AG04450 (cell line): ENCODE measurements around the gene PLAC9. TPM values are rescaled to one million over a fixed set of nuclear protein-coding genes. Genes with fewer than 3 reads are reported as not detected.

Experiments used
- CTCF ChIA-PET: fragments of 300-600, 350-600 bp; formaldehyde crosslinking; extraction: SDS; loops from one replicate; lab custom pipeline; 2022; ENCODE audit warnings: antibody characterized with exemption, inconsistent platforms; lab: Charles Lee
- POLR2A ChIA-PET: fragments of 350-600 bp; formaldehyde crosslinking; extraction: SDS; loops from one replicate; lab custom pipeline; 2021; ENCODE audit warnings: antibody characterized with exemption, inconsistent platforms; lab: Yijun Ruan, JAX
- DNase-seq: peaks from one replicate; pipeline ENCODE4 v3.0.0-alpha.2; 2011; ENCODE audit warnings: low read depth, low spot score
- H3K27ac ChIP-seq: one replicate; pipeline ENCODE4 v1.5.1; 2012; ENCODE audit warnings: low read depth, low read length, control low read depth
- H3K27me3 ChIP-seq: one replicate; pipeline ENCODE4 v1.6.0; 2012; ENCODE audit warnings: low read length; ENCODE audit not compliant: control insufficient read depth, insufficient read depth
- H3K4me3 ChIP-seq: 2 replicates; pipeline ENCODE4 v1.5.1; 2011; ENCODE audit warnings: mild to moderate bottlenecking, low read depth, low read length, control low read depth
- H3K9me3 ChIP-seq: 2 replicates; pipeline ENCODE4 v1.5.1; 2012; ENCODE audit warnings: low read length; ENCODE audit not compliant: control insufficient read depth, insufficient read depth
- polyA plus RNA-seq: library from polyadenylated mRNA; depleted of rRNA; stranded (reverse); fragments of >200 nt; gene quantifications from 2 replicates; pipeline ENCODE4 v1.2.3, GENCODE V29; 2011
- TF ChIP-seq, protein P1 (sequence below): IDR thresholded peaks from 2 replicates; pipeline ENCODE4 v1.5.1; 2011; ENCODE audit warnings: low read depth, low read length, control low read depth, inconsistent platforms

Gene PLAC9
- polyA plus RNA-seq, 1 experiment = 11.5 TPM

DNA sequence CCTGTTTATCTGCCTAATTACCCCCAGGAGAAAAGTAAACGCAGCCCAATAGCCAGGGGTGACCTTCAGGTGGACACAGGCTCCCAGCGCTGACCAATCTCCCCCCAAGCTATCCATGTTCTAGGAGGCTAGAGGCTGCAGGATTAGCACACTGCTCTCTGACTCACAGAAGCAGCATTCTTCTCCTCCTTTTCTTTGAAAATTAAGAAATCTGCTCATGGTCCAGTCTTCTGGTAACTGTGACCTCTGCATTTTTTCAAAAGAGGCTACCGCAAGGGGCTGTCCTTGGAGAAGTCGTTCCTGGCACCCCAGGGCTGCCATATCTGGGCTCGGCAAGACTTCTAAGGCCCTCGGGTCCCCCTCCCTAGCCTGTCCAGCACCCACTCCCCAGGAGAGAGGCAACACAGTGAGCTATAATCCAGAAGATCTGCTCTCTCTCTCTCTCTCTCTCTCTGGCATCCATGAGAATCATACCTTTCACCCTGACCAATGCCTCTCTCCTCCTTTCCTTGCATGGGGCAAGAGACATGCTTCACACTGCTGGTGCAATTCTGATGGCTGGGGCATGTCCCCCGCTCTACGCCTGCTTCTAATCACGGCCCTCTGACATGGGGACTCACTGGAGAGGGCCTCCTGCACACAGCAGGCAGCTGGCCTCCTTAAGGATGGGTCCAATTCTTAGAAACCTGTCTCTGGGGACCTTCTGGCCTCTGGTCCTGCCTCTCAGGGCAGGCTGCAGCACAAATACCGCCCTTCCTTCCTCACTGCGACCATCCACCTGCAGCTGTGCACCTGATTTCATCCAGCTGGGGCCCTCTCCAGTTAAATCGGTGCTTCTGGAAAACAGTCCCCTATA is 45.5 kb downstream of the PLAC9 start:
- TF ChIP-seq, protein P1, sequence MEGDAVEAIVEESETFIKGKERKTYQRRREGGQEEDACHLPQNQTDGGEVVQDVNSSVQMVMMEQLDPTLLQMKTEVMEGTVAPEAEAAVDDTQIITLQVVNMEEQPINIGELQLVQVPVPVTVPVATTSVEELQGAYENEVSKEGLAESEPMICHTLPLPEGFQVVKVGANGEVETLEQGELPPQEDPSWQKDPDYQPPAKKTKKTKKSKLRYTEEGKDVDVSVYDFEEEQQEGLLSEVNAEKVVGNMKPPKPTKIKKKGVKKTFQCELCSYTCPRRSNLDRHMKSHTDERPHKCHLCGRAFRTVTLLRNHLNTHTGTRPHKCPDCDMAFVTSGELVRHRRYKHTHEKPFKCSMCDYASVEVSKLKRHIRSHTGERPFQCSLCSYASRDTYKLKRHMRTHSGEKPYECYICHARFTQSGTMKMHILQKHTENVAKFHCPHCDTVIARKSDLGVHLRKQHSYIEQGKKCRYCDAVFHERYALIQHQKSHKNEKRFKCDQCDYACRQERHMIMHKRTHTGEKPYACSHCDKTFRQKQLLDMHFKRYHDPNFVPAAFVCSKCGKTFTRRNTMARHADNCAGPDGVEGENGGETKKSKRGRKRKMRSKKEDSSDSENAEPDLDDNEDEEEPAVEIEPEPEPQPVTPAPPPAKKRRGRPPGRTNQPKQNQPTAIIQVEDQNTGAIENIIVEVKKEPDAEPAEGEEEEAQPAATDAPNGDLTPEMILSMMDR = no peak
- peak overlapping the region; percentile 33 for H3K27ac ChIP-seq
- DNase-seq = no peak
- H3K9me3 ChIP-seq = no peaks in the 10 kb centered on the region; the same call in 1 of the 2 replicates
- POLR2A ChIA-PET = no interaction called here
- H3K27me3 ChIP-seq = no peaks in the 10 kb centered on the region
- no peak overlapping the region for H3K4me3 ChIP-seq
- CTCF ChIA-PET = interaction anchor here (0.6 to 1.5 kb wide), 4 partner anchors 26 to 110 kb away, joined by 3 to 4 read pairs (median 3); no protein-coding TSS in a partner anchor

- H3K9me3 ChIP-seq = no peaks in the 10 kb centered on the region; the same call in 1 of the 2 replicates
- no peak for DNase-seq
- no peak overlapping the region for H3K4me3 ChIP-seq
- TF ChIP-seq, protein P1 = no peak
- H3K27me3 ChIP-seq = no peaks in the 10 kb centered on the region
- ChIA-PET POLR2A (no interaction called here), CTCF (interaction anchor here (1.0 kb wide), 1 partner anchor 17 kb away, joined by 3 read pairs; no protein-coding TSS in a partner anchor)
- H3K27ac ChIP-seq = peak overlapping the region; percentile 21
Measured at GRCh38 chr10:80182986-80183385, 50.5 kb downstream of the PLAC9 start.

- POLR2A ChIA-PET = no interaction called here
- CTCF ChIA-PET = interaction anchor here (1.0 kb wide), 1 partner anchor 16 kb away, joined by 3 read pairs; no protein-coding TSS in a partner anchor
- no peak overlapping the region for H3K27ac ChIP-seq
Measured at GRCh38 chr10:80183436-80183835, 50.9 kb downstream of the PLAC9 start.

GRCh38 chr10:80184291-80184690 is 51.8 kb downstream of the PLAC9 start:
- ChIA-PET CTCF (interaction anchor here (0.8 to 1.5 kb wide), 3 partner anchors 16 to 40 kb away, joined by 3 to 6 read pairs (median 4); no protein-coding TSS in a partner anchor), POLR2A (interaction anchor here (0.7 to 1.1 kb wide), 3 partner anchors 16 to 25 kb away, joined by 3 to 4 read pairs (median 3); no protein-coding TSS in a partner anchor)
- TF ChIP-seq, protein P1 = no peak
- no peaks in the 10 kb centered on the region for H3K27me3 ChIP-seq
- no peaks in the 10 kb centered on the region; the same call in 1 of the 2 replicates for H3K9me3 ChIP-seq
- no peak overlapping the region for H3K27ac ChIP-seq
- H3K4me3 ChIP-seq = no peak overlapping the region
- DNase-seq = no peak

More at GRCh38 chr10:80183436-80183835, 50.9 kb downstream of the PLAC9 start:
- TF ChIP-seq, protein P1 = no peak
- no peaks in the 10 kb centered on the region; the same call in 1 of the 2 replicates for H3K9me3 ChIP-seq
- no peaks in the 10 kb centered on the region for H3K27me3 ChIP-seq
- H3K4me3 ChIP-seq = no peak overlapping the region
- no peak for DNase-seq
